Body of pancreas (tissue), 4 donors: ENCODE results near the gene LIN37. TPM values are rescaled to one million over a fixed set of nuclear protein-coding genes. Genes with fewer than 3 reads are reported as not detected.

Experiments
- ATAC-seq: fragments of 150-250 bp; one replicate; pipeline ENCODE4 v1.9.1; 2016
- DNase-seq, 4 donors: peaks; one replicate each; pipeline ENCODE4 v3.0.0-alpha.2; 2019
- H3K27ac ChIP-seq, 4 donors: fragments of 200-600 bp; sonication (generic); 1 replicate in 3 of 4; 2 replicates in 1 of 4; pipeline versions ENCODE4 v1.5.1 to v1.6.1; 2016 to 2019; ENCODE audit warnings: mild to moderate bottlenecking in 1 of 4, mixed read lengths in 1 of 4, moderate library complexity in 1 of 4
- H3K27me3 ChIP-seq, 2 donors: fragments of 200-600 bp; sonication (generic); one replicate each; pipeline ENCODE4 v1.6.0; 2016; ENCODE audit warnings: mild to moderate bottlenecking in 1 of 2
- H3K36me3 ChIP-seq, 2 donors: fragments of 200-600 bp; sonication (generic); replicated peaks in 1 of 2; 2 replicates each; pipeline ENCODE4 v1.5.1; 2016; ENCODE audit warnings: low read depth in 2 of 2; ENCODE audit not compliant: insufficient read depth in 1 of 2
- H3K4me1 ChIP-seq: fragments of 200-600 bp; sonication (generic); one replicate; pipeline ENCODE4 v1.6.0; 2016
- H3K4me3 ChIP-seq, 2 donors: fragments of 200-600 bp; sonication (generic); 1 replicate in 1 of 2; 2 replicates in 1 of 2; pipeline ENCODE4 v1.5.1; 2016 to 2019
- H3K9me3 ChIP-seq, 3 donors: fragments of 200-600 bp; sonication (generic); 1 replicate in 2 of 3; 2 replicates in 1 of 3; pipeline ENCODE4 v1.5.1; 2016
- POLR2A ChIP-seq, 3 donors: fragments of 450-650 bp; IDR thresholded peaks; one replicate each; pipeline ENCODE4 v1.6.1; 2016; ENCODE audit warnings: antibody characterized with exemption in 3 of 3, mild to moderate bottlenecking in 2 of 3
- WGBS, 2 donors: methylation state at CpG; one replicate each; pipeline ENCODE4 v1.1.5; 2017; 5-methylcytosine and 5-hydroxymethylcytosine counted together
- intact Hi-C: fragments of 100-400 bp; cut with DNase I; formaldehyde crosslinking; loops from one replicate; pipeline ENCODE4 v1.15.1; 2023
- total RNA-seq, 2 donors: library from RNA; depleted of rRNA; stranded (reverse); fragments of >200 nt; gene quantifications; one replicate each; pipeline ENCODE4 v1.1.0, GENCODE V29; 2016
- TF ChIP-seq, protein P1 (sequence below), 7 experiments: fragments of 450-650 bp in 4 of 7; fragments of 200-600 bp in 3 of 7; sonication (generic) in 3 of 7; IDR thresholded peaks; one replicate each; pipeline ENCODE4 v1.5.1; 2016 to 2019; ENCODE audit warnings: antibody characterized with exemption in 7 of 7

Gene LIN37
- total RNA-seq, 2 donors from 2014 or later = 6.7 to 7.6 TPM

DNA sequence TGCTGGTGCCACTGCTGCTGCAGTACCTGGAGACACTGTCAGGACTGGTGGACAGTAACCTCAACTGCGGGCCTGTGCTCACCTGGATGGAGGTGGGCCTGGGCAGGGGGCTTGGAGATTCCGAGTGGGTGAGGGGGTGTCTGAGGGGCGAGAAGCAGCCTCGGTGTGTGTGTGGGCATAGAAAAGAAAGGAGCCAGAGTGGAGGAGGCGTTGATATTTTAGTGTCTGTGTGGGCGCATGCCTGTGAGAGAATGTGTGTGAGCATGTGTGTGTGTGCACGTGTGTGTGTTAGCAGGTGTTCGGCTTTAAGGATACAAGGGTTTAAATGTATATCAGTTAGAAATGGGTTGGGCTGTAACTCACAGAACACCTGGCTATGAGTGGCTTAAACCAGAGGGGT is 30.7 kb downstream of the LIN37 start:
- WGBS, 2 donors = 87 to 90% methylated on average over 8 of the region's 8 CpGs
- Histone ChIP-seq H3K4me1 (peaks cover 14% of the 10 kb centered on the region), H3K27me3 (no peaks in the 10 kb centered on the region), H3K9me3 (no peaks in the 10 kb centered on the region), H3K36me3 (no peaks in the 10 kb centered on the region), H3K4me3 (no peak overlapping the region), H3K27ac (no peak overlapping the region)
- DNase-seq (no peak), ATAC-seq (no peak)
- TF ChIP-seq, protein P1, sequence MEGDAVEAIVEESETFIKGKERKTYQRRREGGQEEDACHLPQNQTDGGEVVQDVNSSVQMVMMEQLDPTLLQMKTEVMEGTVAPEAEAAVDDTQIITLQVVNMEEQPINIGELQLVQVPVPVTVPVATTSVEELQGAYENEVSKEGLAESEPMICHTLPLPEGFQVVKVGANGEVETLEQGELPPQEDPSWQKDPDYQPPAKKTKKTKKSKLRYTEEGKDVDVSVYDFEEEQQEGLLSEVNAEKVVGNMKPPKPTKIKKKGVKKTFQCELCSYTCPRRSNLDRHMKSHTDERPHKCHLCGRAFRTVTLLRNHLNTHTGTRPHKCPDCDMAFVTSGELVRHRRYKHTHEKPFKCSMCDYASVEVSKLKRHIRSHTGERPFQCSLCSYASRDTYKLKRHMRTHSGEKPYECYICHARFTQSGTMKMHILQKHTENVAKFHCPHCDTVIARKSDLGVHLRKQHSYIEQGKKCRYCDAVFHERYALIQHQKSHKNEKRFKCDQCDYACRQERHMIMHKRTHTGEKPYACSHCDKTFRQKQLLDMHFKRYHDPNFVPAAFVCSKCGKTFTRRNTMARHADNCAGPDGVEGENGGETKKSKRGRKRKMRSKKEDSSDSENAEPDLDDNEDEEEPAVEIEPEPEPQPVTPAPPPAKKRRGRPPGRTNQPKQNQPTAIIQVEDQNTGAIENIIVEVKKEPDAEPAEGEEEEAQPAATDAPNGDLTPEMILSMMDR (IDR thresholded peaks at IDR 0.05) = no peak
- no peak for TF ChIP-seq POLR2A (IDR thresholded peaks at IDR 0.05)
- intact Hi-C loops = no loop called here

DNA sequence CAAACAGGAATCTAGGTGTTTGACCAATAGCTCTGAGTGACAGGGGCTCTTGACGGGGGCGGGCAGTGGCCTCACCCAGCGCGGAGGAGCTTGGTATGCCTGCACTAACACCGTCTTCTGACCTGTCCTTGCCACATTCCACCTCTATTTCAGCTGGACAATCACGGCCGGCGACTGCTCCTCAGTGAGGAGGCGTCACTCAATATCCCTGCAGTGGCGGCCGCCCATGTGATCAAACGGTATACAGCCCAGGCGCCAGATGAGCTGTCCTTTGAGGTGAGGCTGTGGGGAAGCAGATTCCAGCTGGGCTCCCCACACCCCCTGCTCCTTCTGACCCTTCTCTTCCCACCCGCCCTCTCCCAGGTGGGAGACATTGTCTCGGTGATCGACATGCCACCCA is 31.7 kb downstream of the LIN37 start:
- no peaks in the 10 kb centered on the region for H3K36me3 ChIP-seq
- H3K27me3 ChIP-seq = no peaks in the 10 kb centered on the region
- TF ChIP-seq, protein P1 (IDR thresholded peaks at IDR 0.05) = no peak
- no peak for TF ChIP-seq POLR2A (IDR thresholded peaks at IDR 0.05)
- H3K27ac ChIP-seq = no peak overlapping the region
- intact Hi-C loops = no loop called here
- H3K9me3 ChIP-seq = no peaks in the 10 kb centered on the region
- 92 to 93% methylated on average over 14 to 16 of the region's 16 CpGs for WGBS, 2 donors
- no peak overlapping the region for H3K4me3 ChIP-seq
- ATAC-seq = no peak
- no peak for DNase-seq
- H3K4me1 ChIP-seq = peaks cover 7% of the 10 kb centered on the region

DNA sequence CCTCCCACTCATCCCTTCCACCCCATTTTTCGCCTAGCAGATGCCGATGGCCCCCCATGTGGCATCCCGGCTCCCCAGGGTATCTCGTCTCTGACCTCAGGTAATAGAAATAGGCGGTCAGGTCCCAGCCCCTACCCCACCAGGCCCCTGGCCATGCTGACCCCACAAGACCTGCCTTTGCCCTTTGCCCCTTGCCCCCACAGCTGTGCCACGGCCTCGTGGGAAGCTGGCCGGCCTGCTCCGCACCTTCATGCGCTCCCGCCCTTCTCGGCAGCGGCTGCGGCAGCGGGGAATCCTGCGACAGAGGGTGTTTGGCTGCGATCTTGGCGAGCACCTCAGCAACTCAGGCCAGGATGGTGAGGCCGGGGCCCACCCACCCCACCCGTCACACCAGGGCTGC is 32.3 kb downstream of the LIN37 start:
- ATAC-seq (no peak), DNase-seq (no peak)
- Histone ChIP-seq H3K4me1 (peaks cover 6% of the 10 kb centered on the region), H3K4me3 (no peak overlapping the region), H3K27ac (no peak overlapping the region), H3K9me3 (no peaks in the 10 kb centered on the region), H3K36me3 (no peaks in the 10 kb centered on the region), H3K27me3 (no peaks in the 10 kb centered on the region)
- WGBS, 2 donors = 86 to 90% methylated on average over 3 to 15 of the region's 20 CpGs
- no peak for TF ChIP-seq POLR2A (IDR thresholded peaks at IDR 0.05)
- TF ChIP-seq, protein P1 (IDR thresholded peaks at IDR 0.05) = no peak
- intact Hi-C loops = no loop called here

DNA sequence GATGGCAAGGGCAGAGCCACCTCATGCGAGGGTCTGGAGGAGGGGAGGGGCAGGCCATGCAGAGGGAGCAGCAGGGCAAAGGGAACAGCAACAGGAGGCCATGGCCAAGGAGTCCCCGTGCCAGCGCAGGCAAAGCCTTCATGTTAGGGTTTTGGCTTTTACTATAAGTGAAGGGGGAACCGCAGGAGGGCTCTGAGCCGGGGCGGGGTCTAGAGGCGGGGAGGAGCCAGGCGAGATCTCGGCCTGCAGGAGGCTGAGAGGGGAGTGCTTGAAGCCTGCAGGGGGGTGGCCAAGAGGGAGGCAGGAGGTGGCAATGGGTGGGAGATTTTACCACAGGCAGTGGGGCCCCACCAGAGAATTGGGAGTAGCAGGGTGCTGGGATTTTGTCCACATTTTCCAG is 33.3 kb downstream of the LIN37 start:
- H3K36me3 ChIP-seq = no peaks in the 10 kb centered on the region

DNA sequence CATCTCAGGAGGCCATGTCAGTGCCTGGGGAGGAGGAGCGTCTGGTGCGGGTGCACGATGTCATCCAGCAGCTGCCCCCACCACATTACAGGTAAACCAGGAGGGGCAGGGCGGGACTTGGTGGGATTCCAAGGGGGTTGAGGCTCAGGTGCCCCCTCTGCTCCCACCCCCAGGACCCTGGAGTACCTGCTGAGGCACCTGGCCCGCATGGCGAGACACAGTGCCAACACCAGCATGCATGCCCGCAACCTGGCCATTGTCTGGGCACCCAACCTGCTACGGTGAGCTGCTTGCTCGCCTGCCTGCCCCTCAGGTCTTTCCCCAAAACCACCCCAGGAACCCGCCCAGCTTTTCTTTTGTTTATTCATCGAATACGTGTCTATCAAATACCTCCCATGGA is 34.2 kb downstream of the LIN37 start:
- Histone ChIP-seq H3K4me1 (no peaks in the 10 kb centered on the region), H3K9me3 (no peaks in the 10 kb centered on the region), H3K4me3 (no peak overlapping the region), H3K27me3 (no peaks in the 10 kb centered on the region), H3K36me3 (no peaks in the 10 kb centered on the region), H3K27ac (no peak overlapping the region)
- WGBS, 2 donors = 91 to 95% methylated on average over 9 to 12 of the region's 12 CpGs
- intact Hi-C loops = no loop called here
- DNase-seq = no peak
- no peak for TF ChIP-seq POLR2A (IDR thresholded peaks at IDR 0.05)
- TF ChIP-seq, protein P1 (IDR thresholded peaks at IDR 0.05) = no peak
- ATAC-seq = no peak

More for the DNA sequence above, 33.3 kb downstream of the LIN37 start:
- no peak for DNase-seq
- 88 to 90% methylated on average over 9 of the region's 9 CpGs for WGBS, 2 donors
- TF ChIP-seq, protein P1 (IDR thresholded peaks at IDR 0.05) = no peak
- TF ChIP-seq POLR2A (IDR thresholded peaks at IDR 0.05) = no peak
- ATAC-seq = no peak
- no peaks in the 10 kb centered on the region for H3K27me3 ChIP-seq
- intact Hi-C loops = no loop called here
- H3K27ac ChIP-seq = no peak overlapping the region
- no peak overlapping the region for H3K4me3 ChIP-seq
- H3K4me1 ChIP-seq = no peaks in the 10 kb centered on the region
- H3K9me3 ChIP-seq = no peaks in the 10 kb centered on the region
